HL-60 (cell line): Measurements from ENCODE around the gene TMTC1.

Source experiments
- DNase-seq, 2 experiments: peaks; one replicate each; pipeline ENCODE4 v3.0.0-alpha.2; 2010 to 2020; ENCODE audit warnings: low read depth in 1 of 2, low spot score in 1 of 2
- H3K27ac ChIP-seq: fragments of 250-450 bp; sonication (Bioruptor Pico); replicated peaks from 2 replicates; pipeline ENCODE4 v1.5.1; 2020; ENCODE audit warnings: mild to moderate bottlenecking, moderate library complexity
- H3K27me3 ChIP-seq: fragments of 250-450 bp; sonication (Bioruptor Pico); 2 replicates; pipeline ENCODE4 v1.5.1; 2021; ENCODE audit warnings: mild to moderate bottlenecking, moderate library complexity; ENCODE audit not compliant: insufficient read depth, poor library complexity, severe bottlenecking
- H3K4me3 ChIP-seq: replicated peaks from 2 replicates; pipeline ENCODE4 v1.5.1; 2011; ENCODE audit warnings: mild to moderate bottlenecking, control low read depth, low read length; ENCODE audit not compliant: insufficient read depth
- CTCF ChIP-seq: IDR thresholded peaks from one replicate; pipeline ENCODE4 v1.5.1; 2011; ENCODE audit warnings: low read length, control low read depth, inconsistent platforms; ENCODE audit not compliant: insufficient read depth
- GABPA ChIP-seq: IDR thresholded peaks from 2 replicates; pipeline ENCODE4 v1.6.1; 2012; ENCODE audit warnings: low read depth
- POLR2AphosphoS5 ChIP-seq: IDR thresholded peaks from 2 replicates; pipeline ENCODE4 v1.6.1; 2012; ENCODE audit warnings: low read depth
- REST ChIP-seq: IDR thresholded peaks from 2 replicates; pipeline ENCODE4 v1.6.1; 2012; ENCODE audit warnings: low read depth; ENCODE audit not compliant: insufficient replicate concordance
- SPI1 ChIP-seq: IDR thresholded peaks from 2 replicates; pipeline ENCODE4 v1.6.1; 2012; ENCODE audit warnings: low read depth, mild to moderate bottlenecking, borderline replicate concordance

Gene TMTC1

GRCh38 chr12:29781705-29782266 is 2.0 kb downstream of the TMTC1 start:
- TF ChIP-seq SPI1 (no peak), POLR2AphosphoS5 (no peak), GABPA (no peak), CTCF (no peak)
- no peak overlapping the region for H3K27ac ChIP-seq
- H3K4me3 ChIP-seq, result peak overlapping the region; percentile 47
- DNase-seq, result no peak
- H3K27me3 ChIP-seq, result peaks cover 36% of the 10 kb centered on the region

- DNase-seq, result no peak
- no peak overlapping the region for H3K4me3 ChIP-seq
- TF ChIP-seq GABPA (no peak), REST (no peak), CTCF (no peak), SPI1 (no peak), POLR2AphosphoS5 (no peak)
Observed at GRCh38 chr12:29781188-29781587, 2.6 kb downstream of the TMTC1 start.

GRCh38 chr12:29780084-29780483 is 3.7 kb downstream of the TMTC1 start:
- peaks cover 28% of the 10 kb centered on the region for H3K27me3 ChIP-seq
- no peak for DNase-seq

More at GRCh38 chr12:29781188-29781587, 2.6 kb downstream of the TMTC1 start:
- H3K27me3 ChIP-seq, result peaks cover 36% of the 10 kb centered on the region
- no peak overlapping the region for H3K27ac ChIP-seq

More at GRCh38 chr12:29780084-29780483, 3.7 kb downstream of the TMTC1 start:
- no peak for TF ChIP-seq POLR2AphosphoS5
- no peak for TF ChIP-seq CTCF
- no peak for TF ChIP-seq REST
- TF ChIP-seq SPI1, result no peak
- TF ChIP-seq GABPA, result no peak
- H3K27ac ChIP-seq, result no peak overlapping the region
- H3K4me3 ChIP-seq, result no peak overlapping the region
